Measurements from ENCODE around the gene TMEM131.

DNA sequence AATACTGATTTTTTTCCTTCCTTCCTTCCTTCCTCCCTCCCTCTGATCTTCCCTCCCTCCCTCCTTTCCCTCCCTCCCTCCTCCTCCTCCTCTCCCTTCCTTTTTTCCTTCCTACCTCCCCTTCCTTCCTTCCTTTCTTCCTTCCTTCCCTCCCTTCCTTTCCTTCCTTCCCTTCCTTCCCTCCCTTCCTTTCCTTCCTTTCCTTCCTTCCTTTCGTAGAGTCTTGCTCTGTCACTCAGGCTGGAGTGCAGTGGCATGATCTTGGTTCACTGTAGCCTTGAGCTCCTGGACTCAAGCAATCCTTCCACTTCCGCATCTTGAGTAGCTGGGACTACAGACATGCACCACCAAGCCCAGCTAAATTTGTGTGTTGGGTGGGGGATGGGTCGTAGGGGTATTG lies 8.9 kb upstream of the TMEM131 start:
- TF ChIP-seq CTCF (IDR thresholded peaks at IDR 0.05) (no peak), POLR2A (IDR thresholded peaks at IDR 0.05) (no peak)

All from testis (tissue), 2 donors.